GM23338 (cell line): Measurements from ENCODE around the gene FUT1.

Source experiments
- CREB1 ChIP-seq: fragments of 250-450 bp; sonication (Bioruptor Pico); IDR thresholded peaks from 2 replicates; pipeline ENCODE4 v1.5.0; 2020; ENCODE audit warnings: low read depth, mild to moderate bottlenecking, moderate library complexity
- EZH2 ChIP-seq: fragments of 200-600 bp; sonication (generic); IDR thresholded peaks from one replicate; pipeline ENCODE4 v1.8.0; 2017; ENCODE audit warnings: antibody characterized with exemption, mild to moderate bottlenecking, low read depth; ENCODE audit not compliant: unreplicated experiment
- EZH2phosphoT487 ChIP-seq: fragments of 200-600 bp; sonication (generic); IDR thresholded peaks from one replicate; pipeline ENCODE4 v1.8.1; 2018; ENCODE audit warnings: antibody characterized with exemption; ENCODE audit not compliant: unreplicated experiment
- JUNB ChIP-seq: IDR thresholded peaks from one replicate; pipeline ENCODE4 v1.6.1; 2016; ENCODE audit warnings: antibody characterized with exemption; ENCODE audit not compliant: unreplicated experiment
- NANOG ChIP-seq: IDR thresholded peaks from 2 replicates; pipeline ENCODE4 v1.6.1; 2016; ENCODE audit warnings: antibody characterized with exemption, borderline replicate concordance
- POLR2AphosphoS5 ChIP-seq: IDR thresholded peaks from 2 replicates; pipeline ENCODE4 v1.6.1; 2016; ENCODE audit warnings: antibody characterized with exemption, low read depth
- STAT1 ChIP-seq: IDR thresholded peaks from one replicate; pipeline ENCODE4 v1.6.1; 2016; ENCODE audit warnings: antibody characterized with exemption; ENCODE audit not compliant: unreplicated experiment
- ZNF114 ChIP-seq: fragments of 250-450 bp; sonication (Bioruptor Pico); IDR thresholded peaks from 2 replicates; pipeline ENCODE4 v1.5.0; 2020; ENCODE audit warnings: mild to moderate bottlenecking, moderate library complexity
- ZNF331 ChIP-seq: fragments of 250-450 bp; sonication (Bioruptor Pico); IDR thresholded peaks from 2 replicates; pipeline ENCODE4 v1.5.0; 2020; ENCODE audit warnings: low read depth, mild to moderate bottlenecking, moderate library complexity
- TF ChIP-seq, protein P1 (sequence below), 2 experiments: fragments of 200-600 bp in 1 of 2; sonication (generic) in 1 of 2; conservative IDR thresholded peaks; 2 replicates each; pipeline versions ENCODE4 v1.5.1 to v1.6.1; 2016 to 2017; ENCODE audit warnings: antibody characterized with exemption in 2 of 2, low read depth in 2 of 2, mild to moderate bottlenecking in 2 of 2, moderate library complexity in 1 of 2
- TF ChIP-seq, protein P2 (sequence below): IDR thresholded peaks from 2 replicates; pipeline ENCODE4 v1.6.1; 2016; ENCODE audit warnings: antibody characterized with exemption
- TF ChIP-seq, protein P3 (sequence below): IDR thresholded peaks from one replicate; pipeline ENCODE4 v1.6.1; 2018; ENCODE audit warnings: antibody characterized with exemption; ENCODE audit not compliant: unreplicated experiment
- TF ChIP-seq, protein P4 (sequence below): fragments of 250-450 bp; sonication (Bioruptor Pico); IDR thresholded peaks from 2 replicates; pipeline ENCODE4 v1.5.0; 2020; ENCODE audit warnings: mild to moderate bottlenecking, moderate library complexity

DNA sequence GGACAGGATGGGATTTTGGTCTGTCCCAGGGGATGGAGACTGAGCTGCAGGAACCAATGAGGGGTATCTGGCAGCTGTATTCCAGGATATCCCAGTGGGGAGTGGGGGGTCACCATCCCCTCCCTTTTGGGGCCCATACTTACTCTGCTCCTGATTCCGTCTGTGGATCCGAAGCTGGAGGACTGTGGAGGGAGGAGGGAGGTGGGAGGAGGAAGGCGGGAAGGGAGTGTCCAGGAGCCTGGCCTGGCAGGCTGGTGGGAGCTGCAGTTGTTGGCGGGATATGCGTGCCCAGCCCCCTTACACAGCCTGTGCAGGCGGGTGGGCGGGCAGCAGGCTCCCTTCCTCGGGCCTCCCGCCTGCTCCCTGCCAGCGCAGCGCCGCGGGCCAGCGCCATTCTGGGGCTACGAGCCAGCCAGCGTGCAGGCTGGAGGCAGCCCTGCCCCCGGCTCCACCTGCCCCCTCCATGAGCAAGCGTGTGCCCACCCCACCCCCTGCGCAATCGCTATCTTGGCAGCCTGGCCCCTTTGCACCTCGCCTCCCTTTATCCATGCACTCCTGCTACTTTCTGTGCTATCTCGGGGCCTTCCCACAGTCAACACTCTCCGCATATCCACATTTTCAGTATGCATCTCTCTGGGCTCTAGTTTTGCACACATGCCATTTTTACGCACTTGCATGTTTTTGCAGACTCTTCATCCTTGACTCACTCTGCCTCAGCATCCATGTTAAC is 35.7 kb downstream of the FUT1 start:
- TF ChIP-seq, protein P1, sequence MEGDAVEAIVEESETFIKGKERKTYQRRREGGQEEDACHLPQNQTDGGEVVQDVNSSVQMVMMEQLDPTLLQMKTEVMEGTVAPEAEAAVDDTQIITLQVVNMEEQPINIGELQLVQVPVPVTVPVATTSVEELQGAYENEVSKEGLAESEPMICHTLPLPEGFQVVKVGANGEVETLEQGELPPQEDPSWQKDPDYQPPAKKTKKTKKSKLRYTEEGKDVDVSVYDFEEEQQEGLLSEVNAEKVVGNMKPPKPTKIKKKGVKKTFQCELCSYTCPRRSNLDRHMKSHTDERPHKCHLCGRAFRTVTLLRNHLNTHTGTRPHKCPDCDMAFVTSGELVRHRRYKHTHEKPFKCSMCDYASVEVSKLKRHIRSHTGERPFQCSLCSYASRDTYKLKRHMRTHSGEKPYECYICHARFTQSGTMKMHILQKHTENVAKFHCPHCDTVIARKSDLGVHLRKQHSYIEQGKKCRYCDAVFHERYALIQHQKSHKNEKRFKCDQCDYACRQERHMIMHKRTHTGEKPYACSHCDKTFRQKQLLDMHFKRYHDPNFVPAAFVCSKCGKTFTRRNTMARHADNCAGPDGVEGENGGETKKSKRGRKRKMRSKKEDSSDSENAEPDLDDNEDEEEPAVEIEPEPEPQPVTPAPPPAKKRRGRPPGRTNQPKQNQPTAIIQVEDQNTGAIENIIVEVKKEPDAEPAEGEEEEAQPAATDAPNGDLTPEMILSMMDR (conservative IDR thresholded peaks at IDR 0.05; ENCODE audit: low read depth in 2 of 2), result no peak
- TF ChIP-seq, protein P2, sequence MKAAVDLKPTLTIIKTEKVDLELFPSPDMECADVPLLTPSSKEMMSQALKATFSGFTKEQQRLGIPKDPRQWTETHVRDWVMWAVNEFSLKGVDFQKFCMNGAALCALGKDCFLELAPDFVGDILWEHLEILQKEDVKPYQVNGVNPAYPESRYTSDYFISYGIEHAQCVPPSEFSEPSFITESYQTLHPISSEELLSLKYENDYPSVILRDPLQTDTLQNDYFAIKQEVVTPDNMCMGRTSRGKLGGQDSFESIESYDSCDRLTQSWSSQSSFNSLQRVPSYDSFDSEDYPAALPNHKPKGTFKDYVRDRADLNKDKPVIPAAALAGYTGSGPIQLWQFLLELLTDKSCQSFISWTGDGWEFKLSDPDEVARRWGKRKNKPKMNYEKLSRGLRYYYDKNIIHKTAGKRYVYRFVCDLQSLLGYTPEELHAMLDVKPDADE, result no peak
- no peak for TF ChIP-seq POLR2AphosphoS5
- TF ChIP-seq EZH2, result no peak
- TF ChIP-seq, protein P3, sequence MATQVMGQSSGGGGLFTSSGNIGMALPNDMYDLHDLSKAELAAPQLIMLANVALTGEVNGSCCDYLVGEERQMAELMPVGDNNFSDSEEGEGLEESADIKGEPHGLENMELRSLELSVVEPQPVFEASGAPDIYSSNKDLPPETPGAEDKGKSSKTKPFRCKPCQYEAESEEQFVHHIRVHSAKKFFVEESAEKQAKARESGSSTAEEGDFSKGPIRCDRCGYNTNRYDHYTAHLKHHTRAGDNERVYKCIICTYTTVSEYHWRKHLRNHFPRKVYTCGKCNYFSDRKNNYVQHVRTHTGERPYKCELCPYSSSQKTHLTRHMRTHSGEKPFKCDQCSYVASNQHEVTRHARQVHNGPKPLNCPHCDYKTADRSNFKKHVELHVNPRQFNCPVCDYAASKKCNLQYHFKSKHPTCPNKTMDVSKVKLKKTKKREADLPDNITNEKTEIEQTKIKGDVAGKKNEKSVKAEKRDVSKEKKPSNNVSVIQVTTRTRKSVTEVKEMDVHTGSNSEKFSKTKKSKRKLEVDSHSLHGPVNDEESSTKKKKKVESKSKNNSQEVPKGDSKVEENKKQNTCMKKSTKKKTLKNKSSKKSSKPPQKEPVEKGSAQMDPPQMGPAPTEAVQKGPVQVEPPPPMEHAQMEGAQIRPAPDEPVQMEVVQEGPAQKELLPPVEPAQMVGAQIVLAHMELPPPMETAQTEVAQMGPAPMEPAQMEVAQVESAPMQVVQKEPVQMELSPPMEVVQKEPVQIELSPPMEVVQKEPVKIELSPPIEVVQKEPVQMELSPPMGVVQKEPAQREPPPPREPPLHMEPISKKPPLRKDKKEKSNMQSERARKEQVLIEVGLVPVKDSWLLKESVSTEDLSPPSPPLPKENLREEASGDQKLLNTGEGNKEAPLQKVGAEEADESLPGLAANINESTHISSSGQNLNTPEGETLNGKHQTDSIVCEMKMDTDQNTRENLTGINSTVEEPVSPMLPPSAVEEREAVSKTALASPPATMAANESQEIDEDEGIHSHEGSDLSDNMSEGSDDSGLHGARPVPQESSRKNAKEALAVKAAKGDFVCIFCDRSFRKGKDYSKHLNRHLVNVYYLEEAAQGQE, result no peak
- no peak for TF ChIP-seq EZH2phosphoT487
- TF ChIP-seq STAT1, result no peak
- no peak for TF ChIP-seq CREB1
- no peak for TF ChIP-seq ZNF114 (CRISPR knock-in tag)
- TF ChIP-seq, protein P4, sequence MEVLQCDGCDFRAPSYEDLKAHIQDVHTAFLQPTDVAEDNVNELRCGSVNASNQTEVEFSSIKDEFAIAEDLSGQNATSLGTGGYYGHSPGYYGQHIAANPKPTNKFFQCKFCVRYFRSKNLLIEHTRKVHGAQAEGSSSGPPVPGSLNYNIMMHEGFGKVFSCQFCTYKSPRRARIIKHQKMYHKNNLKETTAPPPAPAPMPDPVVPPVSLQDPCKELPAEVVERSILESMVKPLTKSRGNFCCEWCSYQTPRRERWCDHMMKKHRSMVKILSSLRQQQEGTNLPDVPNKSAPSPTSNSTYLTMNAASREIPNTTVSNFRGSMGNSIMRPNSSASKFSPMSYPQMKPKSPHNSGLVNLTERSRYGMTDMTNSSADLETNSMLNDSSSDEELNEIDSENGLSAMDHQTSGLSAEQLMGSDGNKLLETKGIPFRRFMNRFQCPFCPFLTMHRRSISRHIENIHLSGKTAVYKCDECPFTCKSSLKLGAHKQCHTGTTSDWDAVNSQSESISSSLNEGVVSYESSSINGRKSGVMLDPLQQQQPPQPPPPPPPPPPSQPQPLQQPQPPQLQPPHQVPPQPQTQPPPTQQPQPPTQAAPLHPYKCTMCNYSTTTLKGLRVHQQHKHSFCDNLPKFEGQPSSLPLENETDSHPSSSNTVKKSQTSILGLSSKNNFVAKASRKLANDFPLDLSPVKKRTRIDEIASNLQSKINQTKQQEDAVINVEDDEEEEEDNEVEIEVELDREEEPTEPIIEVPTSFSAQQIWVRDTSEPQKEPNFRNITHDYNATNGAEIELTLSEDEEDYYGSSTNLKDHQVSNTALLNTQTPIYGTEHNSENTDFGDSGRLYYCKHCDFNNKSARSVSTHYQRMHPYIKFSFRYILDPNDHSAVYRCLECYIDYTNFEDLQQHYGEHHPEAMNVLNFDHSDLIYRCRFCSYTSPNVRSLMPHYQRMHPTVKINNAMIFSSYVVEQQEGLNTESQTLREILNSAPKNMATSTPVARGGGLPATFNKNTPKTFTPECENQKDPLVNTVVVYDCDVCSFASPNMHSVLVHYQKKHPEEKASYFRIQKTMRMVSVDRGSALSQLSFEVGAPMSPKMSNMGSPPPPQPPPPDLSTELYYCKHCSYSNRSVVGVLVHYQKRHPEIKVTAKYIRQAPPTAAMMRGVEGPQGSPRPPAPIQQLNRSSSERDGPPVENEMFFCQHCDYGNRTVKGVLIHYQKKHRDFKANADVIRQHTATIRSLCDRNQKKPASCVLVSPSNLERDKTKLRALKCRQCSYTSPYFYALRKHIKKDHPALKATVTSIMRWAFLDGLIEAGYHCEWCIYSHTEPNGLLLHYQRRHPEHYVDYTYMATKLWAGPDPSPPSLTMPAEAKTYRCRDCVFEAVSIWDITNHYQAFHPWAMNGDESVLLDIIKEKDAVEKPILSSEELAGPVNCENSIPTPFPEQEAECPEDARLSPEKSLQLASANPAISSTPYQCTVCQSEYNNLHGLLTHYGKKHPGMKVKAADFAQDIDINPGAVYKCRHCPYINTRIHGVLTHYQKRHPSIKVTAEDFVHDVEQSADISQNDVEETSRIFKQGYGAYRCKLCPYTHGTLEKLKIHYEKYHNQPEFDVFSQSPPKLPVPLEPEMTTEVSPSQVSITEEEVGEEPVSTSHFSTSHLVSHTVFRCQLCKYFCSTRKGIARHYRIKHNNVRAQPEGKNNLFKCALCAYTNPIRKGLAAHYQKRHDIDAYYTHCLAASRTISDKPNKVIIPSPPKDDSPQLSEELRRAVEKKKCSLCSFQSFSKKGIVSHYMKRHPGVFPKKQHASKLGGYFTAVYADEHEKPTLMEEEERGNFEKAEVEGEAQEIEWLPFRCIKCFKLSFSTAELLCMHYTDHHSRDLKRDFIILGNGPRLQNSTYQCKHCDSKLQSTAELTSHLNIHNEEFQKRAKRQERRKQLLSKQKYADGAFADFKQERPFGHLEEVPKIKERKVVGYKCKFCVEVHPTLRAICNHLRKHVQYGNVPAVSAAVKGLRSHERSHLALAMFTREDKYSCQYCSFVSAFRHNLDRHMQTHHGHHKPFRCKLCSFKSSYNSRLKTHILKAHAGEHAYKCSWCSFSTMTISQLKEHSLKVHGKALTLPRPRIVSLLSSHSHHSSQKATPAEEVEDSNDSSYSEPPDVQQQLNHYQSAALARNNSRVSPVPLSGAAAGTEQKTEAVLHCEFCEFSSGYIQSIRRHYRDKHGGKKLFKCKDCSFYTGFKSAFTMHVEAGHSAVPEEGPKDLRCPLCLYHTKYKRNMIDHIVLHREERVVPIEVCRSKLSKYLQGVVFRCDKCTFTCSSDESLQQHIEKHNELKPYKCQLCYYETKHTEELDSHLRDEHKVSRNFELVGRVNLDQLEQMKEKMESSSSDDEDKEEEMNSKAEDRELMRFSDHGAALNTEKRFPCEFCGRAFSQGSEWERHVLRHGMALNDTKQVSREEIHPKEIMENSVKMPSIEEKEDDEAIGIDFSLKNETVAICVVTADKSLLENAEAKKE (CRISPR knock-in tag), result no peak
- TF ChIP-seq ZNF331 (CRISPR knock-in tag), result no peak
- TF ChIP-seq NANOG, result no peak
- TF ChIP-seq JUNB, result no peak
